ENCODE results near the gene CDH5. TPM values are rescaled to one million over a fixed set of nuclear protein-coding genes. Genes with fewer than 3 reads are reported as not detected.

CDH5 gene
- total RNA-seq, 1 experiment from 2014 or later = 3.6 TPM

Other genes starting within 250 kb of the CDH5 start
- 0.37 and 0.48 TPM in 2 replicates for gene BEAN1, start 60.6 kb downstream of the CDH5 start, total RNA-seq (2021)
- gene TK2, start 183.4 kb downstream of the CDH5 start, total RNA-seq (2021) = 20.1 and 20.9 TPM in 2 replicates
- 77.1 and 86.4 TPM in 2 replicates for gene CKLF, start 185.9 kb downstream of the CDH5 start, total RNA-seq (2021)
- 6.1 and 9.4 TPM in 2 replicates for gene CMTM1, start 199.7 kb downstream of the CDH5 start, total RNA-seq (2021)
- 0.65 TPM in 1 of 2 replicates, not detected in the other for gene CMTM2, start 212.8 kb downstream of the CDH5 start, total RNA-seq (2021)
- 32.0 and 33.1 TPM in 2 replicates for gene CMTM3, start 238.0 kb downstream of the CDH5 start, total RNA-seq (2021)